Coronary artery (tissue), 2 donors: Measurements from ENCODE around the gene MTF2.
A peak's percentile ranks its signal among the peaks of the same experiment; 100 is the strongest.

Source experiments
- DNase-seq: peaks from one replicate; pipeline ENCODE4 v3.0.0-alpha.2; 2017; ENCODE audit warnings: low spot score
- H3K27ac ChIP-seq, 2 donors: fragments of 200-600 bp; sonication (generic); one replicate each; pipeline ENCODE4 v1.5.1; 2016 to 2019
- H3K4me3 ChIP-seq: fragments of 200-600 bp; sonication (generic); 2 replicates; pipeline ENCODE4 v1.5.1; 2016; ENCODE audit warnings: mild to moderate bottlenecking, moderate library complexity
- TF ChIP-seq, protein P1 (sequence below): fragments of 200-600 bp; sonication (generic); IDR thresholded peaks from one replicate; pipeline ENCODE4 v1.5.1; 2019; ENCODE audit warnings: antibody characterized with exemption

MTF2 gene

DNA sequence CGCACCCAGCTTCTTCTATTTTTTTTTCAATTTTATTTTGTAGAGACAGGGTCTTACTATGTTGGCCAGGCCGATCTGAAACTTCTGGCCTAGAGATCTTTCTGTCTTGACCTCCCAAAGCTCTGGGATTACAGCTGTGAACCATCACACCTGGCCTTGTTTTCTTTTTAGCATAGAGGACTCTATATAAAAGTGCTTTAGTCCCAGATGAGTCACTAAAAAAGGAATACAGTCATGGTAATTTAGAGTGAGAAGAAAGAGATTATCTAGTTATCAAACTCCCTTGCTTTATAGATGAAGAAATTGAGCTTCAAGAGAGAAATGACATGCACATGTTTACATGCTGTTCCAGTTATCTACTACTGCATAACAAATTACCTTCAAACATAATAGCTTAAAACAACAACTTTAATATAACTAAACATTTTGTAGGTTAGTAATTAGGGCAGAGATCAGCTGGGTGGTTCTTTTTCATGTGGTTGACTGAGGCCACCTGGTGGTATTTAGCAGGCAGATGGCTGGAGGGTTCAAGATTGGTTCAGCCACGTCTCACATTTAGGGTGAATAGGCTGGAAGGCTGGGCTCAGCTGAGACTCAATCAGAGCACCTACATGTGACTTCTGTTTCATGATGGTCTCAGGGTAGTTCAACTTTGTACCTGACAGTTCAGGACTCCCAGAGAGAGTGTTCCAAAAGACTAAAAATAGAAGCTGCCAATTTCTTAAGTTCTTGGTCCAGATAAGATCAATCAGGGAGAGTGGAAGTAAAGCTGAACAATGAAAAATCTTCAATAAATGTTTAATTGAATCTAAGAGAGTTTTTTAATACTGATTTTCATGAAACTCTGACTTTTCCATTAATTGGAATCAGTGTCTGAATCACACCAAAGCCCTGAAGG, 16.9 kb upstream of the MTF2 start:
- no peak for DNase-seq
- TF ChIP-seq, protein P1, sequence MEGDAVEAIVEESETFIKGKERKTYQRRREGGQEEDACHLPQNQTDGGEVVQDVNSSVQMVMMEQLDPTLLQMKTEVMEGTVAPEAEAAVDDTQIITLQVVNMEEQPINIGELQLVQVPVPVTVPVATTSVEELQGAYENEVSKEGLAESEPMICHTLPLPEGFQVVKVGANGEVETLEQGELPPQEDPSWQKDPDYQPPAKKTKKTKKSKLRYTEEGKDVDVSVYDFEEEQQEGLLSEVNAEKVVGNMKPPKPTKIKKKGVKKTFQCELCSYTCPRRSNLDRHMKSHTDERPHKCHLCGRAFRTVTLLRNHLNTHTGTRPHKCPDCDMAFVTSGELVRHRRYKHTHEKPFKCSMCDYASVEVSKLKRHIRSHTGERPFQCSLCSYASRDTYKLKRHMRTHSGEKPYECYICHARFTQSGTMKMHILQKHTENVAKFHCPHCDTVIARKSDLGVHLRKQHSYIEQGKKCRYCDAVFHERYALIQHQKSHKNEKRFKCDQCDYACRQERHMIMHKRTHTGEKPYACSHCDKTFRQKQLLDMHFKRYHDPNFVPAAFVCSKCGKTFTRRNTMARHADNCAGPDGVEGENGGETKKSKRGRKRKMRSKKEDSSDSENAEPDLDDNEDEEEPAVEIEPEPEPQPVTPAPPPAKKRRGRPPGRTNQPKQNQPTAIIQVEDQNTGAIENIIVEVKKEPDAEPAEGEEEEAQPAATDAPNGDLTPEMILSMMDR: no peak
- no peak overlapping the region for H3K27ac ChIP-seq

DNA sequence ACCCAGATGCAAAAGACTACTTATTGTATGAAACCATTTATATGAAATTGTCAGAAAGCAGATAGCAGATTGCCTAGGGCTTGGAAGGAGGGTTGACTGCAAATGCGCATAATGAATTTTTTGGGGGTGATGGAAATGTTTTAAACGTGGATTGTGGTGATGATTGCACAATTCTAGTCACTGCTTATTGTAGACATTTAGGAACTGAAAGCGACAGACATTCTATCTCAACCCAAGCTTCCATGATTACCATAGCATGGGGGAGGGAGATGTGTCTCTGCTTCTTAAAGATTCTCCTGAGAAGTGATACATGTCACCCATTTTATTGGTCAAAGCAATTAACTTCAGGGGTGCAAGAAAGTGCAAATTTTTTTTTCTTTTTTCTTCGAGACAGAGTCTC, 2.8 kb upstream of the MTF2 start:
- TF ChIP-seq, protein P1: no peak
- Histone ChIP-seq H3K27ac (no peak overlapping the region), H3K4me3 (no peak overlapping the region)
- DNase-seq: no peak

More for the DNA sequence above, 16.9 kb upstream of the MTF2 start:
- no peak overlapping the region for H3K4me3 ChIP-seq

DNA sequence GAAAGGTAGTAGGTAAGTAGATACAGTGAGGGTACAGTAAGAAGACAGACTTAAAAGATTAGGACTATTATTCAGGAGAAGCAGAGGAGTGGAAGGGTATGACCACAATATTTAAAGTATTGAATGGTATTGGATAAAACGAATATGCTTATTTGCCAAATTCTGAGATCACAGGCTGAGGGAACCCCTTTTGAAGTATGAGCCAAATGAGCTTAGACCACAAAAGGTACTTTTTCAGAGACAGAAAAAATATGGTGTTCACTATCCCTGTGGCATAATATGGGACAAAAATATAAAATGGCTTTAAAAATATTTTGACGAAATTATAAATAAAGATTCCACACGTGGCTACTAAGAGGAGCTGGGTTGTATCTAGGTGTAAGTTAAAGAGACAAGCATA, 880 bp upstream of the MTF2 start:
- peak overlapping the region; percentile 98 for H3K4me3 ChIP-seq
- DNase-seq: no peak
- H3K27ac ChIP-seq: no peak overlapping the region
- TF ChIP-seq, protein P1: no peak

DNA sequence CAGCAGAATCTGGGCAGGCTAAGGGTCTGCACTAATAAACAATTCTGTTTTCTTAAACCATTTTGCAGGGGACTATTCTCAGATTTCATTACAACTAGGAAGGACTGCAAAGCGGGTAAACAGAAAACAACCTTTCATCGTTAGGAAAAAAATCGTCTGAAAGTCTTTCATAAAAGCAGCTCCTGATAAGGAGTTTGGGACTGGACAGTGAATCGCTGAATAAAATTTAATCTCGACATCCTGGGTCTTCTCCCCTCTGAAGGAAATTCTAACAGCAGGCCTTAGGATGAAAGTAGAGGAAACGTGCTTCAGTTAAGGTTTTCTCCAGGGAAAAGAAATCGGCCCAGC, 471 bp upstream of the MTF2 start:
- no peak for DNase-seq
- Histone ChIP-seq H3K27ac (peak overlapping the region; percentile 61 to 82), H3K4me3 (peak overlapping the region; percentile 98)
- TF ChIP-seq, protein P1: no peak

DNA sequence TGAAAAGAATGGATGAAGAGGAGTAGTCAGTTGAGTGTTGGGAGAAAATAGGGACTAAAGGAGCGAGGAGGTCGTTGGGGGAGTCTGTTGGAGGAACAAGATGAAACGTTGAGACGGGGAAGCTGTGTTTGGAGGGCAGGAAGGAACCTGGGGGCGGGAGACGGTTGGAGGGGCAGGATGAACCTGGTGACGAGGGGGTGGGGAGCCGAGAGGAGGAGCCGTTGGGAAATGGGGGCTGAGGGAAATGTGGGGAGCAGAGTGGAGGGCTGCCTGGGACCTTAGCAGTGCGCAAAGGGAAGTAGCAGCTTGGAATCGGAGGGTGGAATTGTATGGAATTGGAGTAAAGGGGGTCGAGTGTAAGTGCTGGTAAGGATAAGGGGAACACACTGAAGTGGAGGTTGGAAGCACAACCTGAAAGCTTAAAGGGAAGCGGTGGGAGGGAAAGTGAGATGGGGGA, 630 bp downstream of the MTF2 start:
- DNase-seq: no peak
- Histone ChIP-seq H3K4me3 (peak overlapping the region; percentile 98), H3K27ac (peak overlapping the region; percentile 61 to 82)
- TF ChIP-seq, protein P1: no peak

DNA sequence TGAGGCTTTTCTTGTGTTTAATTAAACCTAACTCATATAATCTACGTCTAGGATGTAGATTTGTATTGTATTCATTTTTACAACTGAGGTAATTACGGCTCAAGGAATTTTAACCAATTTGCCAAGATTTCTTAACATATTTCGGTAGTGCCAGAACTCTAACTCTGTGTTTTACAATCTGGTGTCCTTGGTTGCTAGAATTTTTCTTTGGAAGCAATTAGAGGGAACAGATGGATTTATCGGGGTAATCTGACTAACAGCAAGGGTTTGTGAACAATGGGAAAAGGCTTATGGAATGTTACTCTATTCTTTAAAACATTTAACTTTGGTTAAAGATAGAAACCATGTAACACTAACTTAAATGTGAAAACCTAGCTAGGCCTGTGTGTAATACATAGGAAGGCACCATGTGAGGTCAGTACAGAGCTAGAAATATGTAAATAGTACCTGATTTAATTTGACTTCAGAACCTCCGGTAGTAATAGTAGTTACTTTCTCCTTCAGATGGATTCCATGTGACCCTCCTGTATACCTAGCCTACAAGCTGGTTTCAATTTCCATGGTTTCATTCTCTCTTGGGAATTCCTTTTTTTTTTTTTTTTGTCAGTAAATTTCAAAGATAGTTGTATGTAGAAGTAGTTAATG, 1.2 kb downstream of the MTF2 start:
- H3K27ac ChIP-seq: peak overlapping the region; percentile 61 to 82
- DNase-seq: no peak
- TF ChIP-seq, protein P1: no peak
- H3K4me3 ChIP-seq: peak overlapping the region; percentile 98
